Erythroblast (primary cell): ENCODE data around the gene COQ8A.

Source experiments
- GATA1 ChIP-seq: IDR thresholded peaks from 2 replicates; pipeline ENCODE4 v1.6.1; 2011; ENCODE audit warnings: low read depth, mild to moderate bottlenecking, control low read depth, low read length, moderate library complexity
- POLR2A ChIP-seq: IDR thresholded peaks from 2 replicates; pipeline ENCODE4 v1.6.1; 2011; ENCODE audit warnings: mild to moderate bottlenecking, low read length

- no peak for TF ChIP-seq POLR2A
- no peak for TF ChIP-seq GATA1
These were observed 31.2 kb upstream of the COQ8A start for GRCh38 chr1:226908913-226909312.
